H1 (cell line): ENCODE data around the gene SLC25A22. TPM values are rescaled to one million over a fixed set of nuclear protein-coding genes. Genes with fewer than 3 reads are reported as not detected.

Source experiments
- CHD2 ChIP-seq: IDR thresholded peaks from 2 replicates; pipeline ENCODE4 v1.6.1; 2012; ENCODE audit warnings: low read length, improper control_type of control experiment
- HDAC6 ChIP-seq: IDR thresholded peaks from one replicate; pipeline ENCODE4 v1.7.1; 2012; ENCODE audit warnings: low read depth, mild to moderate bottlenecking, inconsistent platforms, low read length, moderate library complexity
- NANOG ChIP-seq: IDR thresholded peaks from 2 replicates; pipeline ENCODE4 v1.6.1; 2011; ENCODE audit warnings: low read length, low read depth, mild to moderate bottlenecking, inconsistent platforms; ENCODE audit not compliant: insufficient read depth, poor library complexity, severe bottlenecking
- polyA plus RNA-seq, 7 experiments: library from polyadenylated mRNA; depleted of rRNA in 3 of 7; stranded (reverse) in 5 of 7; unstranded in 2 of 7; fragments of >200 nt in 5 of 7; fragments of 200-250 nt in 2 of 7; gene quantifications; 1 replicate in 5 of 7; 2 replicates in 1 of 7; 4 replicates in 1 of 7; pipeline versions ENCODE4 v1.2.1 to v1.2.3, GENCODE V29; 2011 to 2013; ENCODE audit warnings: missing spikeins in 2 of 7, mixed read lengths in 2 of 7
- total RNA-seq: library from RNA; stranded (reverse); fragmentation: NEBNext Ultra II Directional; extraction: Animal tissue kit (Norgen Biotek cat#: 25700); gene quantifications from 2 replicates; pipeline ENCODE4 v1.2.1, GENCODE V29; 2021

The SLC25A22 gene
- total and polyA plus RNA-seq, 2 of the 8 experiments (the other 6 are each of a cell fraction or from before 2014, with no cell fraction given), result 31.5 to 48.0 TPM

DNA sequence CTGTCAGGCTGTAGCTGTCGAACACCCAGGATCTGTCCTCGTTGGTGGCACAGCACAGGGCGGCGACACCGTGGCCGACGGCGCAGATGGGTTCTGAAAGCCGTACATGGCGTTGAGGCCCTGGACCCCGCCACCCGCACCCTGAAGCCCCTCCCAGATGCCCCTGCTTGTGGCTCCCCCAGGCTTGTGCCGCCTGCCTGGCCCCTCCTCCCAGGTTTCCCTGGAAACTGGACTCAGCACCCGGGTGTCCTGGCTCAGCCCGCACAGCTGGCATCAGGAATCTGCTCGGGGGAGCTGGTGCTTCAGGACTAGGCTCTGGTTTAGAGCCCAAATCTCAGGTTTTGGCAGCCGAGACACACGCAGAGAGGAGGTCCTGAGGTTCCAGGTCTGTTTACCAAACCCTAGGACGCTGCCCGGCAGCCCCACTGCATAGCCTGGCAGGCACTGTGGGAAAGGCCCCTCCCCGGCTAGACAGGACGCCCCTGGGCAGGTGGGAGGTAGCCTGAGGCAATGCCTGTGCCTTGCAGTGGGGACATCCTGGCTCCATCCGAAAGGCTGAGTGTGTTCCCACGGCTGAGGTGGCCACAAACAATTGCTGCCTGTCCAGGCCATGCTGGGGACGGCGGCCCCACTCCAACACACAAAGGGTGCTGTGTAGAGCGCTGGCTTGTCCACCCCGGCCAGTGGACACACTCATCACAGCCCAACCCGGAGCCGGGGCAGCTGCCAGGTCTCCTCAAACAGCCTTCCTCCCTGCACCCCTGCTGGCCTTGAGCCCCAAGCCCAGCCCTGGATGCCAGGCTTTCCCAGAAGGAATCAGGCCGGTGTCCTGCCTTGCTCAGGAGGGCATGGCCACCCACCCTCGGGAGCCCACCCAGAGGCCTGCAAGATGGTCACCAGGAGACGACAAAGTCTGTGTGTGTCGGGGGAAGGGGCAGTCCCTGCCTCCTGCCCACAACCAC lies 25.4 kb downstream of the SLC25A22 start (continued):
- TF ChIP-seq NANOG, result no peak
- no peak for TF ChIP-seq CHD2
- no peak for TF ChIP-seq HDAC6
